NCI-H146 (cell line): ENCODE measurements around the gene PTTG1IP.
"Not testable (repeated sequence)": the region's sequence is repeated elsewhere in the genome, so short reads cannot be mapped to it uniquely, and the experiment has no call there.

Source experiments
- DNase-seq: peaks from one replicate; lab custom pipeline; 2025; lab: John Stamatoyannopoulos, UW

PTTG1IP gene

DNA sequence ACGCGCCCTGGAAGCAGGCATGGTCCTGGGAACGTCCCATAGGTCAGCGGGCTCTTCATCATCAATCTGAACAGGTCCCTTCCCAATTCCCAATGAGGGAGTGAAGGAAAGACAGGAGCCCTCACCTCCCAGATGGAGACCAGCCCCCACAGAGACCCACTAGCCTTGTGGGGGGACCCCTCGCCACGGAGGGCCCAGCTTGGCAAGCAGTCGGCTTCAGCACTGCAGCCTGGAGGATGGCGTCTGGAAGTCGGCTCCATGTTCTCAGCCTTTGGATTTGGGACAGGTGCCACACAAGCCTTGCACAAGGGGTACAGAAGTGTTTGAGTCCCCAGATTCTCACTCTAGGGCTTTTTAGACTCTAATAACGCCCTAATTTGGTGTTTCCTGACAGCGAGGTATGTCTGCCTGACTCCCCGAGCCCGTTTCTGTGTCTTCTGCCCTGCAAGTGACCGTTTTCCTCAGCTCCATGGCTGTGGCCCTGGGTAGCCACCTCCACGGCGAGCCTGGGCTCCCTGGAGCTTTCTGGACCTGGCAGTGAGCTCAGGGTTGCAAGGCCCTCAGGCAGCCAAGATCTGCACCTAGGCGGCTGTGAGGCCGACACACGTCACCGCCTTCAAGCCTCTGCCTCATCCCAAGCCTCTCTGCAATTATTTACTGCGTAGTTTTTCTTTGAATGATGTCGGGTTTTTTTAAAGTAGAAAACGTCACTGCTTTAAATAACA is 30.6 kb downstream of the PTTG1IP start:
- DNase-seq: no peak

DNA sequence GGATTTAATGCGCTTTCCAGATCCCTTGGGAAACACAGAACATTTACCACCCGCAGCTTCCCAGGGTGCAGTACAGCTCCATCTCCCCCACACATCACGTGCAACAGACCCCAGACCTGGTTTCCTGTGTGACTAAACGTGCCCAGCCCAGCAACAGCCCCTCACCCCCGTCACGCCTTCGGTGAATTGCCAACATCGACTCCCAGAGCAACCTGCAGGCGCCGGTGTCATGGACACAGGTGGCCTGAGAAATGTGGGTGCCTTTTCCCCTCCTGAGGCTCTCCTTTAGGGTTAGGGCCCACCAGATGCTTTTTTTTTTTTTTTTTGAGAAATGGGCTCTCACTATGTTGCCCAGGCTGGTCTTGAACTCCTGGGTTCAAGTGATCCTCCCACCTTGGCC is 31.4 kb downstream of the PTTG1IP start:
- no peak for DNase-seq

DNA sequence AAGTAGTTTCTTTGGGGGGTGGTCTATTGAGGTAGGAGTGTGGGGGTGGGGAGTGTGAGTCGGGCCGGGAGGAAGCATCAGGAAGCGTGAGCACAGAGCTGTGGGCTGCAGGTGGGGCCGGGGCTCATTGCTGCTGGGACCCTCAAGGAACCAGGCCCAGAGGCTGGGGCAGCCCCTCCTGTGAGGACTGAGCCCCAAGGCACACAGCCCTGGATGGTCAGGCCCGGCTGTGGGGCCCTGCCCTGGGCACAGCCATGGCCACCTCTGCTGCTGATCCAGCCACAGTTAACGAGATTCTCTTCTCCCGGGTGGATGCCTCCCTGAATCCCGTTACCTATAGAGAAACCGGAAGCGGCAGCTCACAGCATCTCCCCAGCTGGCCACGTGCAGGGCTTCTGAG is 32.7 kb downstream of the PTTG1IP start:
- DNase-seq: no peak

DNA sequence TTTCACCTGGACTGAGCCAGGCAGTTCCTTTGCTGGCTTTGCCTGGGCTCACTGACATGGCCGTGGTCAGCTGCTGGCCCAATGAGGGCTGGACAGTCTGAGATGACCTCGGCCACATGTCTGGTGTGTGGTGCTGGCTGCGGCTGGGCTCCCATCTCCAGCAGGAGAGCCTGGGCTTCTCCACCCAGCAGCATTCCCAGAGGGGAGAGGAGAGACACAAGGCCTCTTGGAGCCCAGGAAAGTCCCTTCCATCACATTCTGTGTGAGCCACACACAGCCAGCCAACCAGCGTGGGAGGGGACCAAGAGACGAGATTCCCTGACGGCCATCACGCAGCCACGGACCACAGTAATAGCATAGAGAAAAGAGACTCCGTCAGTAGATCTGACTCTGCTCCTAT is 34.5 kb downstream of the PTTG1IP start:
- DNase-seq: no peak

DNA sequence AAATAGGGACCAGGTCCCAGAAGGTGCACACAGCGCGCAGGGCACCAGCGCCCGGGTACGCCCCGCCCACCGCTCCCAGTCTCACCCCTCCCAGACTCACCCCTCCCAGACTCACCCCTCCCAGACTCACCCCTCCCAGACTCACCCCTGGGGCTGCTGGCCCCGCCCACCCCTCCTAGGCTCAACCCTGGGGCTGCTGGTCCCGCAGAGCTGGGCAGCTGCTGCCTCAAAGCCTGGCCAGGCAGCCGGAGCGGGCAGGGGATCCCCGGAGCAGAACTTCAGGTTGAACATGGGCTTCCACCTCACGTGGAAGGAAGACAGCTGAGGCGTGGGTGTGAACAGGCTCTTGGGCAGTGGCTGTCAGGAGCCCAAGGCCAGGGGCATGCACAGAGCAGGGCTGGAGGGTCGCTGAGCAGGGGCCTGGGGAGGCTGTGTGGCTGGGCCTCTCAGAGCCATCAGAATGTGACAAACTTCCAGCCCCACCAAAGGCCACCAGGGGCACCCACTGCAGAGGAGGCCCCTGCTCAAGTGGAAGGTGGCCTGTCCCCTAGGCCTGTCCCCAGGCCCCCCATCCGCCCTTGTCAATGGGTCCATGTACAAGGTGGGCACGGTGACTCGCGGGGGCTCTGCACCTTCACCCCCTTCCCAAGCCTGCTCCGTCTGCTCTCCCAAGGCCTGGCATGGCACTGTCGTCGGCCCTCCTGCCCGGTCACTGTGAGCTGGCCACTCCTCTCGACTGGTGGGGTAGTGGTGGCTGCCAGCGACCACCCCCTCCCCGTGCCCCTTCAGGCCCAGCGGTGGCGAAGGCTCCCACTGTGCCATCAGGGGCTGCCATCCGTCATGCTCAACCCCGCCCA is 35.2 kb downstream of the PTTG1IP start:
- DNase-seq: no peak

DNA sequence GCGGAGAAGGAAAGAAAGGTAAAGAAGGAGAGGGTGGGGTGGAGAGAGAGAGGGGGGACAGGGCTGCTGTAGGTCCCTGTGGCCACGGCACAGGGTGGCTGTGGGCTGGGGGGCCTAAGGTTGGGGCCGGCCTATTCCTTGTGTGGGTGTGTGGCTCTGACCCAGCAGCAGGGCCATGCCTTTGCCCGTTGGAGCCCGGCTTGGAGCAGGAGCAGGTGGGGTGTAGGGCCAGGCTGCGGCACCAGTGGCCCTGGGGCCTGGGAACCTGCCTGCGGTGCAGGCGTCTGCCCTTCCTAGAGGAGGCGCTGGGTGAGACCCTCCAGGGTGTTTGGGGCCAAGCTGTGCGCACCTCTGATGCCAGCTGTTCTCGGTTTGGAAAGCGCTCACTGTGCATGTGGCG is 36.0 kb downstream of the PTTG1IP start:
- DNase-seq: no peak

DNA sequence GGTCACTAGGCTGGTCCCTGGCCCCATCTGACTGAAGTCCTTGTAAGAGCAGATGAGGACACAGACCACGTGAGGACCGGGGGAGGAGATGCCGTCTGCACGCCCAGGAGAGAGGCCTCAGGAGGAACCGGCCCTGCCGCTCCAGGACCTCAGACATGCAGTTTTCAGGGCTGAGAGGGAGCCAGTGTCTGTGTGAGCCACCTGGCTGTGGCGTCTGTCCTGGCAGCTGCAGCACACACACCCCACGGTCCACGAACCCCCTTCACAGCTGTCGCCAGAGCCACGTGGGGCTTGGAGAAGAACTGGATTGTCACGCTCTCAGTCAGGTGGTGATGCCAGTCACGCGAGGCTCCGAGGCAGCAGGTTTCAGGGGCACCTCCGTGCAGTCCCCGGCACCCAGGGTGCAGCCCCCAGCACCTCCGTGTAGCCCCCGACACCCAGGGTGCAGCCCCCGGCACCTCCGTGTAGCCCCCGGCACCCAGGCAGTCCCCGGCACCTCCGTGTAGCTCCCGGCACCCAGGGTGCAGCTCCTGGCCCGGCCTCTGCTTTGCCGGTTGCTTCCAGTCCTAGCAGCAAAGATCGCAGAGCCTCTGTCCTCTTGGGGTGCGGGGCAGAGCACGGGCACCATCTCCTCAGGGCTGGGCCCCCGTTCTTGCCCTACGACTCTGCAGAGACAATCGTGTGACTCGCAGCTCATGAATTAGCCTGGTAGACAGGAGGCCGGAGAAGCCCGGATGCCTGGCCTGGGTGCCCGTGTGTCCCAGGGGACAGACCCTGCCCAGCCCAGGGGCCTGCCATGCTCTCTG is 36.6 kb downstream of the PTTG1IP start:
- peak; percentile 30 for DNase-seq

DNA sequence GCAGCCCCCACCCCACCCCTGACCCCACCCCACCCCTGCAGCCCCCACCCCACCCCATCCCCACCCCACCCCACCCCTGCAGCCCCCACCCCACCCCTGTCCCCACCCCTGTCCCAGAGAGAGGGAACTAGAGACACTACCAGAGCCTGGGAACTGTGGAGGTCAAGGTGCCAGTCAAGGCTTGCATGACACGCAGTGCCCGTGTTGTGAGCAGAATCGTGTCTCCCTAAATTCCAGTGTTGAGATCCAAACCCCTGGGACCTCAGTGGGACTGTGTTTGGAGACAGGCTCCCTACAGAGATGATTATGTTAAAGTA is 37.2 kb downstream of the PTTG1IP start:
- no peak for DNase-seq

DNA sequence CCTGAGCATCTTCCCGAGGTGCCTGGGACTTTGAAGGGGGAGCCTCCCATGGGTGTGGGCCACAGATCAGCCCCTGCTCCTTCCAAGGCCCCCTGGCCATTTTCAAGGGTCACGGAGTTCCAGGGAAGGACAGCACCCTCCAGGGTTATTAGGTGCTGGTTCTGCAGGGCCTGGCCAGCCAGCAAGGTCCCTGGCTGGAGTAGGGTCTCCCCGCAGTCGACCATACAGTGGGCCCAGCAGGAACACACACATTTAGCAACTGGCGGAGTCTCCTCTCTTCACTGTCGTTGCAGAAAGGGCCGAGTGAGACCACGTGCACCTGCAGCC is 37.9 kb downstream of the PTTG1IP start:
- DNase-seq: no peak

DNA sequence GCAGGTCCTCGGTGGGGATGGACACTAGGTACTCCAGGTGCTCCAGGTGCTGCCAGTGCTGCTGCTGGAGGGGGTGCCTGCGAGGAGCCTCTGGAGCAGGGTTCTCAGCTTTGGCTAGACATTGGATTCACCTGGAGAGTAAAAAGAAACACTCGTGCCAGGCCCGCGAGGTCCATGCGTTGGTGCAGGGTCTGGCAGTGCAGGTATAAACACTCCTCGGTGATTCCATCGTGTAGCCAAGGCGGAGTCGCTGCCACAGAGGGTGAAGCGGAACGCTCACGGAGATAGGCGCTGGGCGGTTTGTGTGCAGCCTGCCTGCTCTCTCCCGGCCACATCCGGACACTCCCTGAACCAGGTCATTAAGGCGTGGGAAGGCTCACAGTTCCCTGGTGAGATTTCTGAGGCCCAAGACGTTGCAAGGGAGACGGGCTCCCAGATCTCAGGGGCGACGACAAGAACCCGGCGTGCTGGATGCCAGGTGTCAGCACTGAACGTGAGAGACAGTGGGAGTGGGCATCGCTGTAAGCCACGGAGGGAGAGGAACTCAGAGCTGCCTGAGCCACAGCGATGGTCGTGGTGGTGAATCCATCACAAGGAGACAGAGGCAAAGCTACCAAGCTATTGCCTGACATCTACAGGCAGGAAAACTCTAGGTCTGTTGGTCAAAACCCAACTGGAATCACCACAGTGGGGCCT is 38.4 kb downstream of the PTTG1IP start:
- DNase-seq: no peak

DNA sequence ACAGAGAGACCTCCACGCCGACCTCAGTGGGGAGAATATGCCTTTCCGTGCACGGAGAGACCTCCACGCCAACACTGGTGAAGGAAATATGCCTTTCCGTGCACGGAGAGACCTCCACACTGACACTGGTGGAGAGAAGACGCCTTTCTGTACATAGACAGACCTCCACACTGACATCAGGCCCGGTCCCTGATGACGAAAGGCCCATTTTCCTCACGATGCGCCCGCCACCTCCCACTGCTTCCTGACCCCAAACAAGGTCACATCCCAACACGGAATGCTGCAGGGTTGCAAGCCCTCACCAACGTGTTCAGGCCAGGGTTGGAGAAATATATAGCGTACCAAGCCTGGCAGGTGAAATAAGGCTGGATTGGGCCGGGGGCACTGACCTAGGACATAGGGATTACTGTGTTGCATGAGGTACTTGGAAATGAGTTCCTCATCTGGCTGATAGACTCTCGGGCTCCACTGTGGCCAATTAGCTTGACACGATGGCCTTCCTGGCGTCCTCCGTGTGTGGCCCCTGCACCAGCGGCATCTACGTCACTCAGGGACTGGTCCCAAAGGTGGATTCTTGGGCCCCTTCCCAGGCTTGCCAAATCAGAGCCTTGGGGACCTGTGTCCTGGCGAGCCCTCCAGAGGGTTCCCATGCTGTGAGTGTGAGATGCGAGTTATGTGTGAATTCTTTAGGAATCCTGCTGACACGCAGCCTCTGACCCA is 39.1 kb downstream of the PTTG1IP start:
- no peak for DNase-seq

DNA sequence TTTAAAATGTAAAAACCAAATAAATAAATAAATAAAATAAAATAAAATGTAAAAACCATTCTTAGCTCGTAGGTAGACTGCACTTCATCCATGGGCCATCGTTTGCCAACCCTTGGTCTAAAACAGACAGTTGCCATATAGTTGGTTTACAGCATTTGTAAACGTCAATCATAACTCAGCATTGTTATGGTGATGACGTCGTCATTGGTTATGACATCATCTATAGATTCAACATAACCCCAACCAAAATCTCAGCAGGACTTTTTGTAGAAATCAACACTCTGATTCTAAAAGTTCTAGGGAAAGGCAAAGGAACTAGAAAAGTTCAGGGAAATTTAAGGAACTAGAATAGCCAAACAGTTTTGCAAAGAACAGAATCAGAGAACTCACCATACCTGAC is 39.8 kb downstream of the PTTG1IP start:
- DNase-seq: no peak

DNA sequence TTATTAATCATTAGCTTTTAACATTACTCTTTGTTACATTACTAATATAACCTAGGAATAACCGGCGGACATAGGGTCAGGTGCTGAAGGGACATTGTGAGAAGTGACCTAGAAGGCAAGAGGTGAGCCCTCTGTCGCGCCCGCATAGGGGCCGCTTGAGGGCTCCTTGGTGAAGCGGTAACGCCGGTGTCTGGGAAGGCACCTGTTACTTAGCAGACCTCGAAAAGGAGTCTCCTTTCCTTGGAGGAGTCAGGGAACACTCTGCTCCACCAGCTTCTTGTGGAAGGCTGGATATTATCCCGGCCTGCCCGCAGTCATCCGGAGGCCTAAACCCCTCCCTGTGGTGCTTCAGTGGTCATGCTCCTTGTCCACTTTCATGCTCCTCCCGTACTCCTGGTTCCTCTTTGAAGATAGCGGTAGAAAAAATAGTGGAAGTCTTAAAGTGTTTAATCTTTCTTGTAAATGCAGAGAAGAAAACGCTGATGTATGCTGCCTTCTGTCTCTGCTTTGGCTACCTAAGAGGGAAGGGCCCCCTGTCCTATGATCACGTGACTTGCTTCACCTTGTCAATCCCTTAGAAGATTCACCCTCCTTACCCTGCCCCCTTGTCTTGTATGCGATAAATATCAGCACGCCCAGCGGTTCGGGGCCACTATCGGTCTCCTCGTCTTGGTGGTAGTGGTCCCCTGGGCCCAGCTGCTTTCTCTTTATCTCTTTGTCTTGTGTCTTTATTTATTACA is 40.8 kb downstream of the PTTG1IP start:
- DNase-seq: not testable (repeated sequence)

DNA sequence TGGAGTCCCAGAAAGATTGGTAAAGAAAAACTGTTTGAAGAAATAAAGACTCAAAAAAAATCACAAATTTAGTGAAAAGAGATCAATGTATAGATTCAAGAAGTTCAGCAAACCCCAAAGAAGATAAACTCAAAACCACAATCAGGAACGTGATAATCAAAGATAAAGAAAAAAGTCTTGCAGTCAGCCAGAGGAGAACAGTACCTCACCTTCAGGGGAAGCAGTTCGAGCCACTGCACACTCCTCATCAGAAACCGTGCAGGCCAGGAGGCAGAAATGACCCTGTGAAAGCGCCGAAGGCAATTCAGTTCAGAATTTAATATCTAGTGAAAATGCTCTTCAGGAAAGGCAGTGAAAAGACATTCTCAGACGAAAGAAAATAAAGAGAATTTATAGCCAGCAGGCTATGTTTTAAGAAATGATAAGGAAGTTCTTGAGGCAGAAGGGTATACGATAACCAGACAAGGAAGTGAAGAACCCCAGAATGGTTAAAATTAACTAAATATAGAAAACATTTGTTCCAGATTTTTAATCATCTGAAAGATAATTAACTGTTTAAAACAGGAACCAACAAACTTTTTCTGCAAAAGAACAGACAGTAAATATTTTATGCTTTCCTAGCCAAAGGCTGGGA is 42.1 kb downstream of the PTTG1IP start:
- DNase-seq: no peak

DNA sequence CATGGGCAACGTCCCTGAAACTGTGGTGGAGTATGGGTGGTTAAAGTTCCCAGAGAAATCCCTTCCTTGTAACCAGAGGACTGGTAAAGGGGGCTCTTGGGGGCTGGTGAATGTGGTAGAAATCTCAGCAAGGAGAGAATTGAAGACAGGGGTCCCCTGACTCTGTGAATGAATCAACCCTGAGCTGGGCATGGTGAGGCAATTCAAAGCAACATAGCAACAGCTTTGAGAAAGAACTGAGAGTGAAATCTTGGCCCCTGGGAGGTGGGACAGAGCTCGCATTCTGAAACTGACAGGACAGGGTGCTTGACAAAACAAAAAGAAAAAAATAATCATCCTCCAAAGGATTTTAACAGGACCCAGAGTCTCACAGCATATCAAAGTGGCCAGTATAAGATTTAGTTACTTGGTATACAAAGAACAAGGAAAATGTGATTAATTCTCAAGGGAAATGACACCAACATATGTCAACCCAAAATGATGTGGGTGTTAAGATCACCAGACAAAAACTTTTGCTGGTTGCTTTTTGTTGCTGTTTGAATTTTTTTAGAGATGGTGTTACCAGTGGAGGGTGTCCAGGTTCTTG is 43.9 kb downstream of the PTTG1IP start:
- DNase-seq: no peak

DNA sequence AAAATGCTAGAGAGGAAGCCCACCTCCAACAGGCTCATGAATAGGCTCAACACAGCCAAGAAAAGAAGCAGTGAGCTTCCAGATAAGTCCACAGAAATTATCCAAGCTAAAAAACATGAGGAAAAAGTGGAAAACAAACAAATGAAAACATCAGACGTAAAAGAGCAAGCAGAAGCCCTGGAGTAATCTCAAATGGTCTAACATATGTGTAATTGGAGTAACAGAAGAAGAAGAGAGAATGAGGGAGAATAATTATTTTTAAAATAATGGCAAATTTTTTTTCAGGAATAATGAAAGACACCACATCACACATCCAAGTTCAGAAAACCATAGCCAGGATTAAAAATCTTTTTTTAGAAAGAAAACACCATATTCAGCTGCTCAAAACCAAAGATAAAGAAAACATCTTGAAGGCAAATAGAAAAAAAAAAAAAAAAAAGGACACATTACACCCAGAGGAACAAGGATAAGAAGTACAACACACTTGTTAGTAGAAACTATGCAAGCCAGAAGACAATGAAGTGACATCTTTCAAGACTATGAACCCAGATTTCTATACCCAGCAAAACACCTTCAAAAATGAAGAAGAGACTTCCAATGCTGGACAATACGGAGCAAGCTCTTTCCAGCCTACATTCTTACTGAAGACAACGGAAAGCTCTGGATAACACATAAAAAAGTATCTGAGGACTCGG is 45.0 kb downstream of the PTTG1IP start:
- DNase-seq: no peak

DNA sequence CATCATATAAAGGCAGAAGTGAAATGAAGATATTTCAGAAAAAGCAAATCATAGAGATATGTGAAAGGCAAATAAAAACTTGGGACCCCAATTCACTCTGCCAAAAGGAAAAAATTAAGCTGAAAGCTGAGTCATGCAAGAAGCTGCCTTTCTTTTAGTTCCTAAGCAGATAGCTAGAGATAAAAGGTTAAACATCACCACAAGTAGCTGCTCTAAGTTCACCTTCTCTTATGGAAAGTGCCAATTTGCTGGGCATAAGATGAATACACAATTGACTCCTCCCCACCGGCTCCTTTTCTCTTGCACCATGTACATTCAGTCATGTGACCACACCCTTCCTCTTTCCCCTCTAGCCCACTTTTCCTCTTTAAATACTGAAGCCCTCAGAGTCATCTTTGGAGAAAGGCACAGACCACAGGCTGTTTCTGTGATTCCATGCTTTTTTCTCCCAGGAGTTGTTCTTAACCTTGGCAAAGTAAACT is 50.3 kb downstream of the PTTG1IP start:
- DNase-seq: no peak

DNA sequence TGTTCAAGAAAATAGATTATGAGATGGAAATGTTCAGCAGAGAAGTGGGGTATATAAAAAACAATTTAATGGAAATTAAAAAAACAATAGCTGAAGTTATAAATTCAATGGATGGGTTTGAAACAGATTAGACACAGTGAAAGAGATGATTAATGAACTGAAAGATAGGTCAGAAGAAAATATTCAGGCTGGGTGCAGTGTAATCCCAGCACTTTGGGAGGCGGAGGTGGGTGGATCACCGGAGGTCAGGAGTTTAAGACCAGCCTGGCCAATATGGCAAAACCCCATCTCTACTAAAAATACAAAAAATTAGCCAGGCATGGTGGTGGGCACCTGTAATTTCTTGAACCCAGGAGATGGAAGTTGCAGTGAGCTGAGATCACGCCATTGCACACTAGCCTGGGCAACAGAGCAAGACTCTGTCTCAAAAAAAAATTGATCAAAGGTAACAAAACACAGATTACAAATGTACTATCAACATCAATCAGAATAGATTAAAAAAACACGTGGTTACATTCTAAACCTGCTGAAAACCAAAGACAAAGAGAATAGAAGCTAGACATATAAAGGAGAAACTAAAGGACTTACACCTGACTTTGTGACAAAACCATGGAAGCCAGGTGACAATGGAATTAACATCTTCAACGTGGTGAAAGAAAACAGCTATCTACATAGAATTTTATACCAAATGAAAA is 50.9 kb downstream of the PTTG1IP start:
- no peak for DNase-seq

DNA sequence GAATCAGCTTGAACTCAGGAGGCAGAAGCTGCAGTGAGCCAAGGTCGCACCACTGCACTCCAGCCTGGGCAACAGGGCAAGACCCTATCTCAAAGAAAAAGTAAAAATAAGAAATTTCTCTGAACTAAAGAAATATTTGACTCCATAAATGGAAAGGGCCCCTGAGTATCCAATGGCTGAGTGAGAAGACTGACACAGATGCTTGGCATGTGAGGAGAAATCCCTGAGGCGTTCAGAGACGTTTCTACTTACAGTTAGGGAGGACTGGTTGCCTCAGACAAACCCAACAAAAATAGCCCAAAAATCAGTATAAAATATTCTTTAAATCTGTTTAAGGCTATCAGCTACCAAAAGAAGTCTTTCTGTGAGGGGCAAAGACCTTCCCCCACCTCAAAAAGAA is 52.6 kb downstream of the PTTG1IP start:
- no peak for DNase-seq
